Tibial nerve (tissue), 4 donors: ENCODE results near the gene CEP135. TPM values are rescaled to one million over a fixed set of nuclear protein-coding genes. Genes with fewer than 3 reads are reported as not detected.

Source experiments
- DNase-seq, 2 donors: peaks; one replicate each; pipeline ENCODE4 v3.0.0-alpha.2; 2019; ENCODE audit warnings: low spot score in 2 of 2
- H3K27ac ChIP-seq, 4 donors: fragments of 200-600 bp; sonication (generic) in 3 of 4; one replicate each; pipeline ENCODE4 v1.5.1; 2017 to 2019; ENCODE audit warnings: mild to moderate bottlenecking in 1 of 4
- H3K27me3 ChIP-seq, 2 donors: fragments of 200-600 bp; sonication (generic) in 1 of 2; one replicate each; pipeline versions ENCODE4 v1.5.1 to v1.6.0; 2017 to 2019
- H3K36me3 ChIP-seq, 3 donors: fragments of 200-600 bp; sonication (generic); one replicate each; pipeline ENCODE4 v1.5.1; 2018 to 2019
- H3K4me1 ChIP-seq, 4 donors: fragments of 200-600 bp; sonication (generic) in 3 of 4; one replicate each; pipeline ENCODE4 v1.5.1; 2017 to 2019
- H3K4me3 ChIP-seq, 4 donors: fragments of 200-600 bp; sonication (generic) in 3 of 4; one replicate each; pipeline ENCODE4 v1.5.1; 2017 to 2019; ENCODE audit warnings: mild to moderate bottlenecking in 1 of 4, moderate library complexity in 1 of 4
- H3K9me3 ChIP-seq, 4 donors: fragments of 200-600 bp; sonication (generic) in 3 of 4; one replicate each; pipeline ENCODE4 v1.5.1; 2017 to 2019
- CTCF ChIP-seq, 5 experiments: fragments of 200-600 bp in 3 of 5; fragments of 450-650 bp in 2 of 5; sonication (generic) in 3 of 5; IDR thresholded peaks; one replicate each; pipeline ENCODE4 v1.5.1; 2016 to 2019; ENCODE audit warnings: antibody characterized with exemption in 5 of 5, mild to moderate bottlenecking in 3 of 5, moderate library complexity in 2 of 5
- EP300 ChIP-seq, 2 donors: sonication (generic); formaldehyde crosslinking; IDR thresholded peaks; one replicate each; pipeline ENCODE4 v1.6.1; 2017; ENCODE audit warnings: antibody characterized with exemption in 2 of 2, mild to moderate bottlenecking in 1 of 2
- POLR2A ChIP-seq, 2 donors: fragments of 450-650 bp; IDR thresholded peaks; one replicate each; pipeline ENCODE4 v1.6.1; 2017; ENCODE audit warnings: antibody characterized with exemption in 2 of 2, mild to moderate bottlenecking in 2 of 2, moderate library complexity in 2 of 2
- WGBS, 2 donors: methylation state at CpG; one replicate each; pipeline ENCODE4 v1.1.5; 2018; 5-methylcytosine and 5-hydroxymethylcytosine counted together
- total RNA-seq, 4 donors: library from RNA; depleted of rRNA; stranded (reverse); fragments of >200 nt; gene quantifications; one replicate each; pipeline ENCODE4 v1.1.0, GENCODE V29; 2016

CEP135 gene
- total RNA-seq, 4 donors from 2014 or later: 3.5 to 9.6 (median 8.9) TPM

- Histone ChIP-seq H3K27ac (no peak overlapping the region), H3K4me3 (no peak overlapping the region), H3K36me3 (no peaks in the 10 kb centered on the region), H3K27me3 (no peaks in the 10 kb centered on the region), H3K9me3 (no peaks in the 10 kb centered on the region), H3K4me1 (no peaks in the 10 kb centered on the region)
- no peak for TF ChIP-seq EP300 (IDR thresholded peaks at IDR 0.05)
- no peak for TF ChIP-seq POLR2A (IDR thresholded peaks at IDR 0.05)
- no peak for TF ChIP-seq CTCF (IDR thresholded peaks at IDR 0.05)
- 56 to 66% methylated on average over 8 of the region's 8 CpGs for WGBS, 2 donors
- no peak for DNase-seq
Measured at GRCh38 chr4:56038487-56039162, 89.9 kb downstream of the CEP135 start.

GRCh38 chr4:56040842-56041241 lies 92.1 kb downstream of the CEP135 start:
- no peaks in the 10 kb centered on the region for H3K36me3 ChIP-seq
- H3K27me3 ChIP-seq: no peaks in the 10 kb centered on the region
- DNase-seq: no peak
- TF ChIP-seq POLR2A (IDR thresholded peaks at IDR 0.05) (no peak), EP300 (IDR thresholded peaks at IDR 0.05) (no peak), CTCF (IDR thresholded peaks at IDR 0.05) (no peak)
- H3K9me3 ChIP-seq: no peaks in the 10 kb centered on the region
- H3K27ac ChIP-seq: no peak overlapping the region
- 63 to 74% methylated on average over 2 of the region's 2 CpGs for WGBS, 2 donors
- no peaks in the 10 kb centered on the region for H3K4me1 ChIP-seq
- no peak overlapping the region for H3K4me3 ChIP-seq

- WGBS, 2 donors: 84 to 93% methylated on average over 1 of the region's 1 CpG
- Histone ChIP-seq H3K27me3 (no peaks in the 10 kb centered on the region), H3K36me3 (no peaks in the 10 kb centered on the region)
Measured at GRCh38 chr4:56042225-56042624, 93.5 kb downstream of the CEP135 start.

GRCh38 chr4:56048383-56048701 lies 99.6 kb downstream of the CEP135 start:
- Histone ChIP-seq H3K4me3 (peak overlapping the region; percentile 44 to 77 (median 48)), H3K36me3 (no peaks in the 10 kb centered on the region), H3K9me3 (no peaks in the 10 kb centered on the region), H3K27ac (peak overlapping the region in 3 of 4 donors; percentile 1 to 84 (median 2)), H3K27me3 (peaks cover 0 to 18% of the 10 kb centered on the region in 2 donors), H3K4me1 (peaks cover 0 to 20% (median 4%) of the 10 kb centered on the region in 4 donors)
- TF ChIP-seq CTCF (IDR thresholded peaks at IDR 0.05): no peak
- TF ChIP-seq EP300 (IDR thresholded peaks at IDR 0.05): no peak
- no peak for TF ChIP-seq POLR2A (IDR thresholded peaks at IDR 0.05)
- WGBS, 2 donors: 8 to 9% methylated on average over 5 of the region's 5 CpGs
- no peak for DNase-seq

More at GRCh38 chr4:56042225-56042624, 93.5 kb downstream of the CEP135 start:
- Histone ChIP-seq H3K4me3 (no peak overlapping the region), H3K9me3 (no peaks in the 10 kb centered on the region), H3K4me1 (no peaks in the 10 kb centered on the region), H3K27ac (no peak overlapping the region)
- TF ChIP-seq POLR2A (IDR thresholded peaks at IDR 0.05): no peak
- TF ChIP-seq CTCF (IDR thresholded peaks at IDR 0.05): no peak
- no peak for TF ChIP-seq EP300 (IDR thresholded peaks at IDR 0.05)
- no peak for DNase-seq

- WGBS, 2 donors: 0% methylated on average over 15 to 24 of the region's 81 CpGs
- Histone ChIP-seq H3K9me3 (no peaks in the 10 kb centered on the region), H3K4me3 (peak overlapping the region; percentile 44 to 77 (median 60)), H3K27me3 (peaks cover 0 to 18% of the 10 kb centered on the region in 2 donors), H3K27ac (peak overlapping the region; percentile 1 to 84 (median 53)), H3K4me1 (peaks cover 0 to 20% (median 4%) of the 10 kb centered on the region in 4 donors), H3K36me3 (no peaks in the 10 kb centered on the region)
- DNase-seq: no peak
- TF ChIP-seq CTCF (IDR thresholded peaks at IDR 0.05): peak in 4 of 5 experiments; percentile 37 to 55 (median 49)
- TF ChIP-seq POLR2A (IDR thresholded peaks at IDR 0.05): no peak
Measured at GRCh38 chr4:56048702-56049431, 100.1 kb downstream of the CEP135 start.
